Mammary epithelial cell (primary cell): ENCODE results near the gene NCK1.

Experiments used
- CTCF ChIP-seq, 2 donors: IDR thresholded peaks in 1 of 2; conservative IDR thresholded peaks in 1 of 2; 2 replicates each; pipeline ENCODE4 v1.5.1; 2011 to 2012; ENCODE audit warnings: inconsistent platforms in 2 of 2, low read length in 2 of 2, mild to moderate bottlenecking in 2 of 2, control low read depth in 1 of 2, low read depth in 1 of 2; ENCODE audit not compliant: insufficient read depth in 1 of 2; ENCODE audit errors: extremely low read depth in 1 of 2
- EZH2 ChIP-seq: IDR thresholded peaks from 2 replicates; pipeline ENCODE4 v1.6.1; 2012; ENCODE audit warnings: low read length, inconsistent platforms, borderline replicate concordance

GRCh38 chr3:136973352-136973751, 111.3 kb downstream of the NCK1 start:
- no peak for TF ChIP-seq EZH2
- TF ChIP-seq CTCF (conservative IDR thresholded peaks at IDR 0.05 in 1 of 2, IDR thresholded peaks at IDR 0.05 in 1 of 2; ENCODE audit: extremely low read depth in 1 of 2, insufficient read depth in 1 of 2, low read depth in 1 of 2, low read length in 2 of 2) = no peak
